ENCODE data around the gene ATP11B. TPM values are rescaled to one million over a fixed set of nuclear protein-coding genes. Genes with fewer than 3 reads are reported as not detected.

ATP11B gene
- total and polyA plus RNA-seq, 9 of the 15 experiments (the other 6 are each of a cell fraction or from before 2014, with no cell fraction given), result 11.9 to 68.7 (median 41.8) TPM

DNA sequence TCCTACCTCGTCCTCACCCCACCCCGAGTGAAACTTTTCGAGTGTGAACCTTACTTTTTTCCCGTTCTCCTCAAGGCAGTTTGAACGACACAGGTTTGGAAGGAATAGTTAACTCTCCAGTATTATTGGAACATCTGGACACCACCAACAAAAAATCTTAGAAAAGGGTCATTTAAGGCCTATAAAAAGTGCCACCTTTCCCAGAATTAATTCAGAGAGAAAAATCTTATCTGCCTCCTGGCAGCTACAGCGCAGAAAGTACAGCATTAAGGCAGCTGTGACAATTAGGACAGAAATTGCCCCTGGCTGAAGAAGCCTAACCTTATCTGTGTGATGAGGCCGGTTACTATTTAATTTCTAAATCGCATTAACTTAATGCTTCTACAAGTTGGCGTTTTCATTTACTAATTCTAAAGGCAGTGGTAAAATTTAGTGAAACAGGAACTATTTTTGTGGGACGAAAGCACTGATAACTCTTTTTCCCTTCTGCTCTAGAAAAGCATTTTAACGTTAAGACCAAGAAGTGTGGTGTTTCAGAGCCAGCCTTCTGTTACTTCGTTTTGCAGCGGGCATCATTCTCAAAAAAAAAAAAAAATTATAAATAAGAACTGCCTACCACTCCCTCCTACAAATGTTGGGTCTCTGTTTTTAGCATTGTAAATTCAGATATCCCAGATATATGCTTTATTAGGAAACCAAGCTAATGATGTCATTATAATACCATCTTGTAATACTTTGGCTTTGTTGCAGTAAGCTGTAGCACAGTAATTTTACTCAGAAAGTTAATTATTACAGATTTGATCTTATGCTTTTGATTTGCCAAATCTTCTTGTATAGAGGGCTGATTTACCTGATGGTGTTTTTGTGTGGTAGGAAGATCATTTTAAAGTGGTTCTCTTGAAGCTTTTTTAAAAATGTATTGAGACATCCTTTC, 1.4 kb downstream of the ATP11B start (continued):
- TF ChIP-seq, protein P1, sequence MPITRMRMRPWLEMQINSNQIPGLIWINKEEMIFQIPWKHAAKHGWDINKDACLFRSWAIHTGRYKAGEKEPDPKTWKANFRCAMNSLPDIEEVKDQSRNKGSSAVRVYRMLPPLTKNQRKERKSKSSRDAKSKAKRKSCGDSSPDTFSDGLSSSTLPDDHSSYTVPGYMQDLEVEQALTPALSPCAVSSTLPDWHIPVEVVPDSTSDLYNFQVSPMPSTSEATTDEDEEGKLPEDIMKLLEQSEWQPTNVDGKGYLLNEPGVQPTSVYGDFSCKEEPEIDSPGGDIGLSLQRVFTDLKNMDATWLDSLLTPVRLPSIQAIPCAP (CRISPR knock-in tag; IDR thresholded peaks at IDR 0.05; ENCODE audit: borderline replicate concordance), result no peak
- 0 out of 2 replicates have a peak, but pooled peaks have one; percentile 9 for TF ChIP-seq GTF2E2 (tag; IDR thresholded peaks at IDR 0.05)
- no peak for TF ChIP-seq TSHZ1 (CRISPR knock-in tag; IDR thresholded peaks at IDR 0.05)
- TF ChIP-seq NCOA4 (IDR thresholded peaks at IDR 0.05; ENCODE audit: partially characterized antibody), result no peak
- TF ChIP-seq POLR2H (tag; IDR thresholded peaks at IDR 0.05; ENCODE audit: low read depth), result peak; percentile 43; the same call in 1 of the 2 replicates
- TF ChIP-seq MGA (IDR thresholded peaks at IDR 0.05), result no peak
